HL-60 (cell line): ENCODE results near the gene ENPP5.

ENCODE experiments used
- GABPA ChIP-seq: IDR thresholded peaks from 2 replicates; pipeline ENCODE4 v1.6.1; 2012; ENCODE audit warnings: low read depth
- POLR2AphosphoS5 ChIP-seq: IDR thresholded peaks from 2 replicates; pipeline ENCODE4 v1.6.1; 2012; ENCODE audit warnings: low read depth
- TF ChIP-seq, protein P1 (sequence below): IDR thresholded peaks from one replicate; pipeline ENCODE4 v1.5.1; 2011; ENCODE audit warnings: low read length, control low read depth, inconsistent platforms; ENCODE audit not compliant: insufficient read depth
- TF ChIP-seq, protein P2 (sequence below): IDR thresholded peaks from 2 replicates; pipeline ENCODE4 v1.6.1; 2012; ENCODE audit warnings: low read depth; ENCODE audit not compliant: insufficient replicate concordance

DNA sequence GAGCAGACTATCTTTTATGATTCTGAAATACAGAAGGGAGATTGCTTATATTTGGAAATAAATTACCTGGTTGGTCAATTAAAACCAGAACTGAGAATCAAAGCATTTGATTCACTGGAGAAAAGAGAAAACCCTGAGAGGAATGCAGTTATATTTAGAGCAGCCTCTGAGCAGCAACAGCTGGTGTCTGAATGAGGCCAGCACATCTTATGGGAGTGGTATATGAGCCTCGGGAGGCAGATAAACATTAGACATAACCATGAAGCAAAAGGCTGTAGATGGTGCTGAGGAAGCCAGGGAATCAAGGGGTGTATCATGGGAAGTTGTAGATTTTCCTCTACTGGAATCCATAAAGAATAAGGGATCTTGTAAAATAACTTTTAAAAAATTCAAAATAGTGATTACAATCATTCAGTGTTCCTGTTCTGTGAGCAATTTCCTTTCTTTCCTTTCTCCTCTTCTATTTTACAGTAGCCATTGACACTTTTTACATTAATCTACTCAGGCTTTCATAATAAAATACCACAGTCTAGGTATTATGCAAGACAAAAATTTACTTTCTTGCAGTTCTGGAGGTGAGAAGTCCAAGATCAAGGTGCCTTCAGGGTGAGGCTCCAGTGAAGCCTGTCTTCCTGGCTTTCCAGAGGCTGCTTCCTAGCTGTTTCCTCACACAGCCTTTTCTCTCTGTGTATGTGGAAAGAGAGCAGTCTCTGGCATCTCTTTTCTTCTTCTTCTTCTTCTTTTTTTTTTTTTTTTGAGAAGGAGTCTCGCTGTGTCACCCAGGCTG lies 32.8 kb upstream of the ENPP5 start:
- TF ChIP-seq GABPA: no peak
- TF ChIP-seq, protein P1, sequence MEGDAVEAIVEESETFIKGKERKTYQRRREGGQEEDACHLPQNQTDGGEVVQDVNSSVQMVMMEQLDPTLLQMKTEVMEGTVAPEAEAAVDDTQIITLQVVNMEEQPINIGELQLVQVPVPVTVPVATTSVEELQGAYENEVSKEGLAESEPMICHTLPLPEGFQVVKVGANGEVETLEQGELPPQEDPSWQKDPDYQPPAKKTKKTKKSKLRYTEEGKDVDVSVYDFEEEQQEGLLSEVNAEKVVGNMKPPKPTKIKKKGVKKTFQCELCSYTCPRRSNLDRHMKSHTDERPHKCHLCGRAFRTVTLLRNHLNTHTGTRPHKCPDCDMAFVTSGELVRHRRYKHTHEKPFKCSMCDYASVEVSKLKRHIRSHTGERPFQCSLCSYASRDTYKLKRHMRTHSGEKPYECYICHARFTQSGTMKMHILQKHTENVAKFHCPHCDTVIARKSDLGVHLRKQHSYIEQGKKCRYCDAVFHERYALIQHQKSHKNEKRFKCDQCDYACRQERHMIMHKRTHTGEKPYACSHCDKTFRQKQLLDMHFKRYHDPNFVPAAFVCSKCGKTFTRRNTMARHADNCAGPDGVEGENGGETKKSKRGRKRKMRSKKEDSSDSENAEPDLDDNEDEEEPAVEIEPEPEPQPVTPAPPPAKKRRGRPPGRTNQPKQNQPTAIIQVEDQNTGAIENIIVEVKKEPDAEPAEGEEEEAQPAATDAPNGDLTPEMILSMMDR: no peak
- TF ChIP-seq POLR2AphosphoS5: no peak
- TF ChIP-seq, protein P2, sequence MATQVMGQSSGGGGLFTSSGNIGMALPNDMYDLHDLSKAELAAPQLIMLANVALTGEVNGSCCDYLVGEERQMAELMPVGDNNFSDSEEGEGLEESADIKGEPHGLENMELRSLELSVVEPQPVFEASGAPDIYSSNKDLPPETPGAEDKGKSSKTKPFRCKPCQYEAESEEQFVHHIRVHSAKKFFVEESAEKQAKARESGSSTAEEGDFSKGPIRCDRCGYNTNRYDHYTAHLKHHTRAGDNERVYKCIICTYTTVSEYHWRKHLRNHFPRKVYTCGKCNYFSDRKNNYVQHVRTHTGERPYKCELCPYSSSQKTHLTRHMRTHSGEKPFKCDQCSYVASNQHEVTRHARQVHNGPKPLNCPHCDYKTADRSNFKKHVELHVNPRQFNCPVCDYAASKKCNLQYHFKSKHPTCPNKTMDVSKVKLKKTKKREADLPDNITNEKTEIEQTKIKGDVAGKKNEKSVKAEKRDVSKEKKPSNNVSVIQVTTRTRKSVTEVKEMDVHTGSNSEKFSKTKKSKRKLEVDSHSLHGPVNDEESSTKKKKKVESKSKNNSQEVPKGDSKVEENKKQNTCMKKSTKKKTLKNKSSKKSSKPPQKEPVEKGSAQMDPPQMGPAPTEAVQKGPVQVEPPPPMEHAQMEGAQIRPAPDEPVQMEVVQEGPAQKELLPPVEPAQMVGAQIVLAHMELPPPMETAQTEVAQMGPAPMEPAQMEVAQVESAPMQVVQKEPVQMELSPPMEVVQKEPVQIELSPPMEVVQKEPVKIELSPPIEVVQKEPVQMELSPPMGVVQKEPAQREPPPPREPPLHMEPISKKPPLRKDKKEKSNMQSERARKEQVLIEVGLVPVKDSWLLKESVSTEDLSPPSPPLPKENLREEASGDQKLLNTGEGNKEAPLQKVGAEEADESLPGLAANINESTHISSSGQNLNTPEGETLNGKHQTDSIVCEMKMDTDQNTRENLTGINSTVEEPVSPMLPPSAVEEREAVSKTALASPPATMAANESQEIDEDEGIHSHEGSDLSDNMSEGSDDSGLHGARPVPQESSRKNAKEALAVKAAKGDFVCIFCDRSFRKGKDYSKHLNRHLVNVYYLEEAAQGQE: no peak
